Measurements from ENCODE around the gene USP15. TPM values are rescaled to one million over a fixed set of nuclear protein-coding genes. Genes with fewer than 3 reads are reported as not detected.
"Not testable (repeated sequence)": the region's sequence is repeated elsewhere in the genome, so short reads cannot be mapped to it uniquely, and the experiment has no call there.

Gene USP15
- total RNA-seq, 1 experiment from 2014 or later = 14.1 TPM

DNA sequence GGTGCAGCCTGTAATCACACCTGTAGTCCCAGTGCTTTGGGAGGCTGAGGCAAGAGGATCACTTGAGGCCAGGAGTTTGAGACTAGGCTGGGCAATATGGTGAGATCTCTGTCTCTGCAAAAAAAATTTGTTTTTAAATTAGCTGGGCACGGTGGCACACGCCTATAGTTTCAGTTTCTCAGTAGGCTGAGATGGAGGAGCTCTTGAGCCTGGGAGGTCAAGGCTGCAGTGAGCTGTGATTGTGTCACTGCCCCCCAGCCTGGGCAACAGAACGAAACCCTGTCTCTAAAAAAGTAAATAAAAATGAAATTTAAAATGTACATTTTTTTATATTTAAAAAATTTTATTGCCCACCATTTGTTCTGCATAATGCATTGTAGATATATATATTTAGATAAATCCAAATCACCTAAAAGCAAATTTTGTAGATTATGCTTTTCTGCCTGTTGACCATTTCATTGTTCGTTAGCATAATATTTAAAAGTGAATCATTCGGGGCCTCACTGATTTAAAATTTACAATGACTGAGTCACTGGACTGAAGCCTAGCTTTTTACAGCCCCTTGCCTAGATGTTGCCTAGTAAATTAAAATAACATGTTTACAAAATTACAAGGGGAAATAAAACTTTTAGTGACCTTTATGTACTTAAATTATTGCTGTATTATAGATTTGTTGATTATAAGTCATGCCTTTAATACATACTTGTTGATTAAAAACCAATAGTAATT is 87.9 kb downstream of the USP15 start:
- no peak for DNase-seq (ENCODE audit: low spot score)
- in situ Hi-C loops (cut with HindIII; ENCODE audit: low sequenced_read_pairs) = no loop called here

DNA sequence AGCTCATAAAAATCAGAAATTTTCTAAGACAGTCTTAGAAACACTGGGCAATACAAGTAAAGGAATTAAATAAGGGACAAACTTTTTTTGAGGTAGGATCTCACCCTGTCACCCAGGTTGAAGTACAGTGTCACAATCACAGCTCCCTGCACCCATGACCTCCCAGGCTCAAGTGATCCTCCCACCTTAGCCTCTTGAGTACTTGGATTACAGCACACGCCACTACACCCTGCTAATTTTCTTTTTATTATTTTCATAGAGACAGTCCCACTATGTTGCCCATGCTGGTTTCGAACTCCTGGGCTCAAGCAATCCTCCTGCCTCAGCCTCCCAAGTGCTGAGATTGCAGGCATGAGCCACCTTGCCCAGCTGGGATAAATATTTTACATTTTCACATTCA is 90.3 kb downstream of the USP15 start:
- no peak for DNase-seq (ENCODE audit: low spot score)
- in situ Hi-C loops (cut with HindIII; ENCODE audit: low sequenced_read_pairs) = no loop called here

DNA sequence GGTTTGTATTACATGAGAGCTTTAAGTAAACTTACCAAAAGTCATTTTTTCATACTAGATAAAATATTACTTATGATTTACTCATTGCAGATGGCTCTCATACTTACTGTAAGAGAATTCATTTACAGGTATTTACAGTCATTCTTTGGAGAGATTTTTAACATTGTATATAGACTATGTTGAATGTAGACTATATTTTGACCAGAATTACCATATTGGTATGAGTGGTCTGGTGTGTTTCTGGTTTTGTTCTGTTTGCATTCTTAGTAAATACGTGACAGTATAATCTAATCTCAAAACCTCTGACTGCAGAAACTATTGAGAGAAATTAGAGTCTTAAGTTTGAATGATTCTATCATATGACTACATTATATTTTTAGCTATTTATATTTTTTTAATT is 91.1 kb downstream of the USP15 start:
- in situ Hi-C loops (cut with HindIII; ENCODE audit: low sequenced_read_pairs) = no loop called here
- no peak for DNase-seq (ENCODE audit: low spot score)

DNA sequence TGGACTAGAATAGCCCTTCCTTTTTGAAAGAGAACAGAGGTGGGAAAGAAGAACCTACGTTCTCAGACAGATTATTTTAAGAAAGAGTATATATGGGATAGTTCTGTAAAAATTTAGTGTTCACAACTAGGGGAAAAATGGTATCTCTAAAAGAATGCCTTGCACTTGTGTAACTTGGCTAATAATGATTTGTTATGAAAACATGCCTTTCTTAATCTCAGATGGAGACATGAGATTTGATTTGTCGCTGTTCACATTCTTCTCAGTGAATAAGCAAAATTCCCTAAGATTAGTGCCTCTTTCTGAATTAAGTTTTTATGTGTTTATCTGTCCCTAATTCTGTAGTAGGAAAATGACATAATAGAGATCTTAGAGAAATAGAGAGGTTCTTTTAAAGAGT is 100.8 kb downstream of the USP15 start:
- DNase-seq (ENCODE audit: low spot score) = no peak
- in situ Hi-C loops (cut with HindIII; ENCODE audit: low sequenced_read_pairs) = no loop called here

DNA sequence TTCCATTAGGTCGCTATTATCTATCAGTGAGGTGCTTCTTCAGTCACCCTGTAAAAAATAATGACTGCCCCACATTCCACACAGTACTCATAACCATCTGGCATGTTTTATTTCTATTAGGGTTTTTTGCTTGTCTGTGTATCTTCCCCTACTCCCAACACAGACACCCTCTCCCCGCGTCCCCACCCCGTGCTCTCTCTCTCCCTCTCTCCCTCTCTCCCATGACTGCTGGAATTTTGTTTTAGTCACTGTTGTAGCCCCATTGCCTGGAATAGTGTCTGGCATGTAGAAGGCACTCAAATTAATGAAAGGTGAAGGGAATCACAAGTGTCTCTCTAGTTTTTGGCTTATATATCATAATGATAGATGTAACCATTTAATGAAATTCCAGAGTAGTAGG is 103.3 kb downstream of the USP15 start:
- in situ Hi-C loops (cut with HindIII; ENCODE audit: low sequenced_read_pairs) = no loop called here
- DNase-seq (ENCODE audit: low spot score) = no peak

DNA sequence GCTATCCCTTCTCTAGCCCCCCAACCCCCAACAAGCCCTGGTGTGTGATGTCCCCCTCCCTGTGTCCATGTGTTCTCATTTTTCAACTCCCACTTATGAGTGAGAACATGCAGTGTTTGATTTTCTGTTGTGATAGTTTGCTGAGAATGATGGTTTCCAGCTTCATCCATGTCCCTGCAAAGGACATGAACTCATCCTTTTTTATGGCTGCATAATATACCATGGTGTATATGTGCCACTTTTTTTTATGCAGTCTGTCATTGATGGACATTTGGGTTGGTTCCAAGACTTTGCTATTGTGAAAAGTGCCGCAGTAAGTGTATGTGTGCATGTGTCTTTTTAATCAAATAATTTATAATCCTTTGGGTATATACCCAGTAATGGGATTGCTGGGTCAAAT is 104.5 kb downstream of the USP15 start:
- in situ Hi-C loops (cut with HindIII; ENCODE audit: low sequenced_read_pairs); DNase-seq (ENCODE audit: low spot score): not testable (repeated sequence)

DNA sequence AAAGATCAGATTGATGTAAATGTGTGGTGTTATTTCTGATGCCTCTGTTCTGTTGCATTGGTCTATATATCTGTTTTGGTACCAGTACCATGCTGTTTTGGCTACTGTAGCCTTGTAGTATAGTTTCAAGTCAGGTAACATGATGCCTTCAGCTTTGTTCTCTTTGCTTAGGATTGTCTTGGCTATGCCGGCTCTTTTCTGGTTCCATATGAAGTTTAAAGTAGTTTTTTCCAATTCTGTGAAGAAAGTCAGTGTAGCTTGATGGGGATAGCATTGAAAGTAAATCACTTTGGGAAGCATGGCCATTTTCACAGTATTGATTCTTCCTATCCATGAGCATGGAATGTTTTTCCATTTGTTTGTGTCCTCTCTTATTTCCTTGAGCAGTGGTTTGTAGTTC is 105.6 kb downstream of the USP15 start:
- in situ Hi-C loops (cut with HindIII; ENCODE audit: low sequenced_read_pairs); DNase-seq (ENCODE audit: low spot score): not testable (repeated sequence)

DNA sequence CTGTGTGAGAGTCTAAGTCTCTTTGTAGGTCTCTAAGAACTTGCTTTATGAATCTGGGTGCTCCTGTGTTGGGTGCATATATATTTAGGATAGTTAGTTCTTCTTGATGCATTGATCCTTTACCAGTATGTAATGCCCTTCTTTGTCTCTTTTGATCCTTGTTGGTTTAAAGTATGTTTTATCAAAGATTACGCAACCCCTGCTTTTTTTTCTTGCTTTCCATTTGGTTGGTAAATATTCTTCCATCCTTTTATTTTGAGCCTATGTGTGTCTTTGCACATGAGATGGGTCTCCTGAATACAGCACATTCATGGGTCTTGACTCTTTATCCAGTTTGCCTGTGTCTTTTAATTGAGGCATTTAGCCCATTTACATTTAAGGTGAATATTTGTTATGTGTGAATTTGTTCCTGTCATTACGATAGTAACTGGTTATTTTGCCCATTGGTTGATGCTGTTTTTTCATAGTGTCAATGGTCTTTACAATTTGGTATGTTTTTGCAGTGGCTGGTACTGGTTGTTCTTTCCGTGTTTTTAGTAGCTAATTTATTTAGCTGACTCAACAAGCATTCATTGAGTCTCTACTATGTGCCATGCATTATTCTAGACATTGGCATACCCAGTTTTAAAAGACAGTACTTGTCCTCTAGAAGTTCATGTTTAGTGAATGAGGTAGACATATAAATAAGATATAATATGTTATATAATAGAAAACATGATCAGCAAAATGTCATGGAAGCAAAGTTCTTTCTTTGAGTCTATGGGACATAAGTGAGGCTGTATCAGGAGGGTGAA is 108.4 kb downstream of the USP15 start:
- DNase-seq (ENCODE audit: low spot score); in situ Hi-C loops (cut with HindIII; ENCODE audit: low sequenced_read_pairs): not testable (repeated sequence)

DNA sequence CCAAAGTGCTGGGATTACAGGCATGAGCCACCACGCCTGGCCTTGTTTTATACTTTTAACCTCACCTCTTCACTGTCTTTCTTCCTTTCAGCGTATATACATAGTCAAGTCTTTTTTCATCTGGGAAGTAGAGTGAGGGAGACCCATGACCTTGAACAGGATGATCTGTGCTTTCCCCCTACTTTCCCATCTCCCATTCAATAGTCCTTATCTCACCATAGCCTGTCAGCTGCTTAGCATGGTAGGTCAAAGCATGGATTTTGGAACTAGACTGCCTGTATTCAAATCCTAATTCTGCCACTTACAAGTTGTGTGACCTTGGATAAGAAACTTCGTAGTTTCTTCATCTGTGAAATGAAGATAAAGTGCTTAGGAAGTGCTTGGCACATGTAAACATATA is 110.0 kb downstream of the USP15 start:
- in situ Hi-C loops (cut with HindIII; ENCODE audit: low sequenced_read_pairs) = no loop called here
- DNase-seq (ENCODE audit: low spot score) = no peak

DNA sequence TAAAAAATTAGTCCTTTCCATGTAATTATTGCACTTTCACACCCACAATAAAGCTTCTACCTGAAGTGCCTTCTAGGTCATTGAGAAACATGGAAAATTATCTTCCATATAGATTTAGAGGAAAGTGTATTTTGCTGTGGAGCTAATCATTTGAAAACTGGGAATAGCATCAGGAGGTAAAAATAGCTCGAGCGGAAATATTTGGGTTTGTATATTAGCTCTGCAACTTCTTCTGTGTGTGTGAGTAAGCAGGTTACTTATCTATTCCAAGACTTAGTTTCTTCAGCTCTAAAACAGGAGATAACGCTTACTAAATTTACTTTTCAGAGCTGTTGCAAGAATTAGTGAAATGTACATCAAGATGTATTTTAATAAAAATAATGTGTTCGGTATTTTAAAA is 111.5 kb downstream of the USP15 start:
- in situ Hi-C loops (cut with HindIII; ENCODE audit: low sequenced_read_pairs) = no loop called here
- no peak for DNase-seq (ENCODE audit: low spot score)

DNA sequence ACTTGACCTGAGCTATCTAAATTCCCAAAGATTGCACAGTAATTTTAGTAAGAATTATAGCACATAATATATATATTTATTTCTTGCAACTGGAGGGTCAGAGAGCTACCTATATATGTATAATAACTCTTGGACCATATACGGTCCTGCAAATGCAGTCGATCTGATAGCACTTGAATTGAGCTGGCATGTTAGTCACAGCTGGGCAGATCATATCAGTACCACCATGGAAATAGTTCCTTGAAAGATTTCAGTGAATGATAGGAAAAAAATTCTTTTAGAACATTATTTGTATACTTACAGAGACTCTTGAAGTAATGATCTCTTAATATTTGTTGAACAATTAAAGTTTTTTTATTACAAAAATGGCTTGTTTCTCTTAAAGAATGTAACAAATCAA is 111.9 kb downstream of the USP15 start:
- DNase-seq (ENCODE audit: low spot score) = no peak
- in situ Hi-C loops (cut with HindIII; ENCODE audit: low sequenced_read_pairs) = no loop called here

DNA sequence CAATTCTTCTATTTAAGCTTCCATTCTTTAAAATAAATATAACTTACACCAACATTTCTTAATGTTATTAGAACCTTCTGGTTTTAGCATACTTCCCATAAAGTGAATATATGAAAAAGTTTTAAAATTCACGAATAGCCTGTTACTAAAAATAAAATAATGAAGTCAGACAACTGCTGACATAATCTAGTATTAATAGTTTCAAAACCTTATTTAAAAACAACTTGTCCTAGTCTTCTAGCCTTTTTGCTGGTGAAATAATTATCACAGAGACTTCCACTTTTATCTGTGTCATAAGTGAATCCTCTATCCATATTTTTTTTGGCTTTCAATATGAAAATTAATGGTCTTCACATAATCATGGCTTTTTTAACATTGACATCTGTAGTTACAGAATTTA is 112.6 kb downstream of the USP15 start:
- in situ Hi-C loops (cut with HindIII; ENCODE audit: low sequenced_read_pairs) = no loop called here
- DNase-seq (ENCODE audit: low spot score) = no peak

DNA sequence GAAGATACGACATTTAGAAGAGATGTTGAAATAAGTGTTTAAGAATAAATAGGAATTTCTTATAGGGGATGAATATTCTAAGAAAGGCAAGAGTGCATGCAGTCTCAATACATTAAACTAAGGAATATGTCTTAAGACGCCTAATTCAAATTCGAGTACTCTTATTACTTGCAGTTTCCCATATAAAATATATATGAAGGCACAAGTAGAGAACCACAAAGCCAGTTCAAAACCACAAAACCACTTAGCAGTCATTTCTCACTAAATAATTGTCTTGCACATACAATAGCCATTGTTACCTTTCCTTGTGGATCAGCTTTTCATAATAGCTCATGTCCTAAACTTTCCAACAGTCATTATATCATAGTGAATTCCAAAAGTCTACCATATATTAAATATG is 115.4 kb downstream of the USP15 start:
- DNase-seq (ENCODE audit: low spot score) = no peak
- in situ Hi-C loops (cut with HindIII; ENCODE audit: low sequenced_read_pairs) = no loop called here

DNA sequence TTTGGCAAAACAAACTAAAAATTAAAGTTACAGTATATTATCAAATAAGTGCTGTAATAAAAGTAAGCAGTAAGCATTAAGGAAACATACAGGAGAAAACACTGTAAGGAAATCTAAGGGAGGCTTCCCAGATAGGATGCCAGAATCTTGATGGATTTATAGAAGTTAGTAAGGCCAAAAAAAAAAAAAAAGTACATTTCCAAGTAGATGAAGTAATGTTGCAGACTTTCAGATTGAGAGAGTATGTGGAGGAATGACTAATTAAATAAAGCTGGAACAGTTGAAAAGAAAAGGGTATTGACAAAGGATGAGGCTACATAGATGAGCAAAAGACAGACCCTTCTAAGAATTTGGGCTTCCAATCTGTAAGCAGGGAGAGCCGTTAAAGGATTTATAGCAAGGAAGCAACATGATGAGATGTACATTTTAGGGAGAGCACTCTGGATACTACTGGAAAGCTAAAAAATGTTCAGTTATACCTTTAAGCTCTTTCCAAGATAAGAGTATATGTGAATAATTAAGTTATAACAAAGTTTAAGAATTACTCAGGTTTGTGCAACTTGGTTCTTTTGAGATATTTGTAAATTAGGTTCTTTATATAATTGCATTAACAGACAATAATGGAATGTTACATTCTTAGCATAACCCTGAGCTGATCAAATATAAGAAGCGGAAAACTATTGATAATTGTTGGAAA is 119.0 kb downstream of the USP15 start:
- in situ Hi-C loops (cut with HindIII; ENCODE audit: low sequenced_read_pairs) = no loop called here
- DNase-seq (ENCODE audit: low spot score) = no peak

DNA sequence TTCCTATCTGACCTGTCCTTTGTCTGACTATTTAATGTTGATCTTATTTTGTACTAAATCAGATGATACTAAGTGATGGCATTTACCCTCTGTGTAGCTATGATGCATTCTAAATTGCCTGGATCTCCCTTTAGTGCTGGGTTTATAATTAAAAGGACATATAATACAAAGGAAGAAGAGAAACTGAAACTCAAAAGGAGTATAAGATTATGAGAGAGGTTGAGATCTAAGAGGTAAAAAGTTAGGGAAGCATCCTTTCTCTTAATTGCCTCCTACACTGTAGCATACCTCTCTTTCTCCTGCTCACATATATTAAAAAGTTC is 119.5 kb downstream of the USP15 start:
- no peak for DNase-seq (ENCODE audit: low spot score)
- in situ Hi-C loops (cut with HindIII; ENCODE audit: low sequenced_read_pairs) = no loop called here

DNA sequence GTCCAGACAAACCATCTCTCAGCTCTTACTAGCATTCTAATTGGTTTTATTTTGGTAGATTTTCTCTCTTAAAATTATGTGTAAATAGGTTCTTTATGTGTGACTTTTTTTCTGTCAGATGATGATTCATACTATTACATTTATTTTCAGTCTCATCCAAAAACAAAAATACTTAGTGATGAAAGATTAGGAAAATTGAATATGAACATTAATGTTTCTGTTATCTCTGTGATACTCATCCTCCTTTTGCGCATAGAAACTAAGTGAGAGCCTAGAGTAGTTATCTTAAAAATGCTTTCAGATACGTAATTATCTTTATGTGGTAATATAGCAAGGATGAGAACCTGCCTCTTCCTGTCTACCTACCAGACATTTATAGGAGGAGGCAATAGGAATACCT is 122.3 kb downstream of the USP15 start:
- in situ Hi-C loops (cut with HindIII; ENCODE audit: low sequenced_read_pairs) = no loop called here
- no peak for DNase-seq (ENCODE audit: low spot score)

DNA sequence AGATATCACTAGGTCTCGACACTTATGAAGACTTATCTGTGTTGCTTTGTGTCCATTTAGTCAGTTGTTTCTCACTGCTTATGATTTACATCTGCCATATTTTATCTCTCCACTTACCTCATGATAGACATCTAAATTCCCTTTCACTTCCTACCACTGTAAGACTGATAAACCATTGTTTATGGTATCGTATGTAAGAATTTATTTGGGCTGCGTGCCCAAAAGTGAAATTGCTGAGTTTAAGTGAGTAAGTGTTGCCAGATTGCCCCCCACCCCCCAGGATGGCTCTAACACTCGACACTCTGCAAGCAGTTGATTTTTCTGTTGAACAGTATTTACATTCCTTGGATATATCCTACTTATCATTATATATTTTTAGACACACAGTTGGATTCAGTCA is 136.5 kb downstream of the USP15 start:
- no peak for DNase-seq (ENCODE audit: low spot score)
- in situ Hi-C loops (cut with HindIII; ENCODE audit: low sequenced_read_pairs) = no loop called here

DNA sequence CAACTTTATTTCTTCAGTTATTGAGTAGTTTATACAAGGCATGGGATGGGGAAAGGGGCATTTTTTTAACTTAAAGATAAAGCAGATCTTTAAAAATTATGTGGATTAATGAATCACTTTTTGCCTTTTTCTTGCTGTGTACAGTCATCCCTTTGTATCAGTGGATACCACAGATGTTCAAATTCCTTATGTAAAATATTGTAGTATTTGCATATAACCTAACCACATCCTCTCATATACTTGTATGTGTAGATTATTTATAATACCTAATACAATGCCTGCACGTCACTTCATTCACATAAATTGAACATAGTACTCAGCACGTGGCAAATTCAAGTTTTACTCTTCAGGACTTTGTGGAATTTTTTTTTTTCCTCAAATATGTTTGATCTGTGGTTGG is 139.9 kb downstream of the USP15 start:
- in situ Hi-C loops (cut with HindIII; ENCODE audit: low sequenced_read_pairs) = no loop called here
- no peak for DNase-seq (ENCODE audit: low spot score)

DNA sequence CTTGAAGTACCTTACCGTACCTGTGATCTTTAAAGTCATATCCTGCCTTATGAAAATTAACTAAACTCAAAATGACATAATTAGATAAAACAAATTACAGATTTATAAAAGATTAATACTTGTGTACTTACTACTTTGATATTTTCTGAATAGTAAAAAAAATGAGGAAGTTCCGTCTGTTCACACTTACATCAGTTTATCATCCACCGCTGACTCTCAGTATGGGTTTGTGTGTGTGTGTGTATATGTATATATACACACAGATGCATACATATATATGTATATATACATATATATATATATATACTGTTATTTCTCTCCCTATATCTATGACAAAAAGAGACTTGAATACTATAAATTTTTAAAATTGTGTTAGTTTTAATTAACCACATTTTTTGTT is 141.4 kb downstream of the USP15 start:
- no peak for DNase-seq (ENCODE audit: low spot score)
- in situ Hi-C loops (cut with HindIII; ENCODE audit: low sequenced_read_pairs) = no loop called here

DNA sequence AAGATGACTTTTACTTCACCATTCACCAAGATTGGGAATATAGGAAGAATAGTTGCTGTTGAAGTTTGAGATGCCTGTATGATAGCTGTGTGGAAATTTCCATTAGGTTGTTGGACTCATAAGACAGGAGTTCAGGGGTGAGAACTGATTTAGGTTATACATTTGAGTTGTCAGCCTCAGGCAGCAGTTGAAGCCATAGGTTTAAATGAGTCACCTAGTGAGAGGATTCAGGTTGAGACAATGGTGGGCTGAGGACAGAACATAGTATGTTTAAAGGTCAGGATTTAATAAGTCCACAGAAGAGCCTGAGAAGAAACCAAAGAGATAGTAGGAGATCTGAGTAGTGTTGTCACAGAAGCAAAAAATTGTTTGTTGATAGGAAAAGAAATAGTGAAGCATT is 142.8 kb downstream of the USP15 start:
- DNase-seq (ENCODE audit: low spot score) = no peak
- in situ Hi-C loops (cut with HindIII; ENCODE audit: low sequenced_read_pairs) = no loop called here
